T-helper 17 cell (primary cell): ENCODE results near the gene NUP58. TPM values are rescaled to one million over a fixed set of nuclear protein-coding genes. Genes with fewer than 3 reads are reported as not detected.
A peak's percentile ranks its signal among the peaks of the same experiment; 100 is the strongest.
"Not testable (repeated sequence)": the region's sequence is repeated elsewhere in the genome, so short reads cannot be mapped to it uniquely, and the experiment has no call there.

Experiments
- ATAC-seq: fragments of 150-1000 bp; cut with Tn5 transposase; 2 replicates; pipeline ENCODE4 v1.10.0; 2021; ENCODE audit warnings: mild to moderate bottlenecking, moderate library complexity
- DNase-seq, 3 donors: peaks; one replicate each; pipeline versions ENCODE4 v3.0.0 to v3.0.0-alpha.2; 2020 to 2021
- H3K9me3 ChIP-seq: one replicate; pipeline ENCODE4 v1.7.0; 2013; ENCODE audit warnings: low read length, mild to moderate bottlenecking; ENCODE audit not compliant: control insufficient read depth, poor library complexity, severe bottlenecking
- H3K27ac Mint-ChIP-seq: one replicate; pipeline ENCODE4 v1.8.0; 2022; ENCODE audit warnings: mild to moderate bottlenecking, moderate library complexity, mixed read lengths
- H3K27me3 Mint-ChIP-seq: one replicate; pipeline ENCODE4 v1.8.0; 2022; ENCODE audit warnings: mixed read lengths
- H3K36me3 Mint-ChIP-seq: one replicate; pipeline ENCODE4 v1.8.0; 2022; ENCODE audit warnings: low read depth, mixed read lengths
- H3K4me1 Mint-ChIP-seq: one replicate; pipeline ENCODE4 v1.8.0; 2022; ENCODE audit warnings: mild to moderate bottlenecking, mixed read lengths
- H3K4me3 Mint-ChIP-seq: one replicate; pipeline ENCODE4 v1.8.0; 2022; ENCODE audit warnings: mild to moderate bottlenecking, moderate library complexity, mixed read lengths
- total RNA-seq, 4 donors: library from RNA in 2 of 4; stranded (reverse) in 2 of 4; gene quantifications; one replicate each; pipeline ENCODE4 v1.2.3 and lab custom pipeline; 2022 to 2026

NUP58 gene
- total RNA-seq, 2 donors from 2014 or later, result 68.6 to 69.6 TPM

DNA sequence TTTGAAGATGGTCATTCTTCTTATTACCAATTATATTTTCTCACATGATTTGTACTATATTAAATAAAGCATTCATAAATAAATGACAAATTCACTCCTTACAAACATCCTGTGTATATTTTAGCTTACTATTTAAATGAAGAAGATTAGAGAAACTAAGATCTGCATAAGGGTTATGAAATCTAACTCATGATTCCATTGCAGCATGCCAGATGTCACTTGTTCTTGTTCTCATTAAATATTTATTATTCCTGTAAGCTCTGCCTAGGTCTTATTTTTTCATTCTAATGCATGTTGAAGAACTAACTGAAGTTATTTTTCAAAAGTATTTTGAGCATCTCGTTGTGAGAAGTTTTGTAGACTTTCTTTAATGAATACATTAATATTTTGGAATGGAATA lies 18.3 kb downstream of the NUP58 start:
- H3K9me3 ChIP-seq, result no peaks in the 10 kb centered on the region
- Mint-ChIP-seq H3K4me1 (peaks cover 14% of the 10 kb centered on the region), H3K36me3 (peaks cover 13% of the 10 kb centered on the region), H3K4me3 (no peak overlapping the region), H3K27ac (no peak overlapping the region), H3K27me3 (no peaks in the 10 kb centered on the region)
- DNase-seq (no peak), ATAC-seq (no peak)

DNA sequence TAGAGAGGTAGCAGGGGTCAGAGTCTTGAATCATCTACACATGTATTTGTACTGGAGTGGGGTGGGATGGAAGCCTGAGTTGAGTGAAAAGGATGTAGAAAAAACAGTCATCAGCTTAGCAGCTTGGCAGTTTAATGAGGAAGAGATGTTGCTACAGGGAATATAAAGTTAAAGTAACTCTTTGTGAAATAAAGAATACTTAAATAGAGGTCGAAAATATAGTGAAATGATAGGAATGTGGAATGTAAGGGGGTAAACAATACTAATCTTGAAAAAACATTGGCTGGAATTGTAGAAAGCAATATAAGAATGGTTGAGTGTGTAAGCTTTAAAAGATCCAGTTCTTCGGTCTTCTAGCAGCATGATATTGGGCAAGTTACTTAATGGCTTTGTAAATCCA lies 22.7 kb downstream of the NUP58 start:
- Mint-ChIP-seq H3K36me3 (peaks cover 6% of the 10 kb centered on the region), H3K27me3 (no peaks in the 10 kb centered on the region), H3K27ac (peak overlapping the region; percentile 82), H3K4me1 (peaks cover 6% of the 10 kb centered on the region), H3K4me3 (no peak overlapping the region)
- H3K9me3 ChIP-seq, result no peaks in the 10 kb centered on the region
- DNase-seq (no peak), ATAC-seq (no peak)

DNA sequence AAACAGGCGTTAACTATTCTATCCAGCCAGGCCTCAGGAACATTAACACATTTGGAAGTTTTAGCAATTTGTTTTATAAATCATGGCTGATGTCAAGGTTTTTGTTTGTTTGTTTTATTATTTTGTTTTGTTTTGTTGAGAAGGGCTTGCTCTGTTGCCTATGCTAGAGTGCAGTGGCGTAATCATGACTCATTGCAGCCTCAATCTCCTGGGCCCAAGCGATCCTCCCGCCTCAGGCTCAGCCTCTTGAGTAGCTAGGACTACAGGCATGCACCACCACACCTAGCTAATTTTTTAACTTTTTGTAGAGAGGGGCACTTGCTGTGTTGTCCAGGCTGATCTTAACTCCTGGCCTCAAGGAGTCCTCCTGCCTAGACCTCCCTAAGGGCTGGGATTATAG lies 28.3 kb downstream of the NUP58 start:
- no peak for DNase-seq
- peaks cover 2% of the 10 kb centered on the region for H3K36me3 Mint-ChIP-seq
- H3K4me1 Mint-ChIP-seq, result peaks cover 8% of the 10 kb centered on the region
- no peak for ATAC-seq
- H3K4me3 Mint-ChIP-seq, result no peak overlapping the region
- H3K9me3 ChIP-seq, result no peaks in the 10 kb centered on the region
- H3K27me3 Mint-ChIP-seq, result no peaks in the 10 kb centered on the region
- peak overlapping the region; percentile 60 for H3K27ac Mint-ChIP-seq

DNA sequence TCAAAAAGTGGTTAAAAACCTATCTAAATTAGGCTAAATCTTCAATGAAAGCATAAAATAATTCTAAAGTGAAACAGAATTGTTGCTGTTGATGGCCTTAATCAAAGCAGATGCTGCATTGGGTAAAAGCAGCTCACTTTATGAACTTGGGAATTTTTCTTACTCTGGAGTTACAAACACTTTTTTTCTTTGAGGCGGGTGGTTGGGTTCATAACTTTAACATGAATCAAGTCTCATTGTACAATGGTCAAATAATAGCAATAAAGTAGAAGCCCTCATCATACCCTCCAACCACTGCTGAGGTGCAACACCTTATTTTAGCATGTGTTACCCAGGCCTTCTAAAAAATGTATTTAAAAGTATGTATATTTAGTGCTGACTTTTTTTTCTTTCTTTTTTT lies 29.1 kb downstream of the NUP58 start:
- ATAC-seq (no peak), DNase-seq (no peak)
- peaks cover 2% of the 10 kb centered on the region for H3K36me3 Mint-ChIP-seq
- H3K4me1 Mint-ChIP-seq, result peaks cover 8% of the 10 kb centered on the region
- H3K4me3 Mint-ChIP-seq, result no peak overlapping the region
- peak overlapping the region; percentile 60 for H3K27ac Mint-ChIP-seq
- no peaks in the 10 kb centered on the region for H3K27me3 Mint-ChIP-seq
- no peaks in the 10 kb centered on the region for H3K9me3 ChIP-seq

DNA sequence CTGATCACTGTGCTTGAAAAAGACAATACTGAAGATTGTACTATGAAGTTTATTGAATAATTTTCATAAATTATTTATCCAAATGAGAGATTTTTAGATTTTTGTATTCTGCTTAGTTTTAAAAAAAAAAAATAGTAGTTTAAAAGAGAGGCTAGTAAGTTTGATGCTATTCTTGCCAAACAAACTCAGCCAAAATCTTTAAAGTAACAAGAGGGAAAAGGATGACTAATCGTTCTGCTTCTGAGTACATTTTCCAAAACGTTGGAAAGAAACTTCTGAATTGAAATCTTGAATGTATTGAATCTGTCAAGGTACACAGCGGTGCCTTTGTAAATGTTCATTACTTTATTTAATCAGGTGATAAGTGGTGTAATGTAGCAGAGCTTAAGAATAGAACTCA lies 34.4 kb downstream of the NUP58 start:
- Mint-ChIP-seq H3K36me3 (peaks cover 2% of the 10 kb centered on the region), H3K27me3 (no peaks in the 10 kb centered on the region), H3K4me3 (no peak overlapping the region), H3K4me1 (peaks cover 8% of the 10 kb centered on the region), H3K27ac (no peak overlapping the region)
- no peak for DNase-seq
- ATAC-seq, result no peak
- no peaks in the 10 kb centered on the region for H3K9me3 ChIP-seq

DNA sequence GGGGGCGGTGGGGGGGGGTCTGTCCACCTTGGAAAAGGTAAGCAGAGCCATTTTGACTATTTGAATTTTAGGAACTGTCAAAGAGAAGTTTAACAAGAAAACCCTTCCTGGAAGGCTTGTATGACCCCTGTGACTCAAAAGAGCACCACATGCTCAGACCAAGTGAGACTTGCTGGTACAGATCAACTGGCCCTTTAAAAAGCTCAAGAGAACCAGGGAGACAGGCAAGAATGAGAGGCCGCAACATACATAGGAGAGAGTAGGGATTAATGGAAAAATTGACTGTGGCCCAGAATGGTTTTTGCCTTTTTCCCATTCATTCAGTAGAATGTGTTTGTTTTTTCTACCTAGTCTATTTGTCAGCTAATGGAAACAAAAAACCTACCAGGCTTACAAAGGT lies 44.2 kb downstream of the NUP58 start:
- Mint-ChIP-seq H3K27me3 (no peaks in the 10 kb centered on the region), H3K36me3 (peaks cover 3% of the 10 kb centered on the region), H3K4me3 (no peak overlapping the region), H3K4me1 (peaks cover 2% of the 10 kb centered on the region), H3K27ac (no peak overlapping the region)
- no peak for DNase-seq
- ATAC-seq, result no peak
- H3K9me3 ChIP-seq, result no peaks in the 10 kb centered on the region

DNA sequence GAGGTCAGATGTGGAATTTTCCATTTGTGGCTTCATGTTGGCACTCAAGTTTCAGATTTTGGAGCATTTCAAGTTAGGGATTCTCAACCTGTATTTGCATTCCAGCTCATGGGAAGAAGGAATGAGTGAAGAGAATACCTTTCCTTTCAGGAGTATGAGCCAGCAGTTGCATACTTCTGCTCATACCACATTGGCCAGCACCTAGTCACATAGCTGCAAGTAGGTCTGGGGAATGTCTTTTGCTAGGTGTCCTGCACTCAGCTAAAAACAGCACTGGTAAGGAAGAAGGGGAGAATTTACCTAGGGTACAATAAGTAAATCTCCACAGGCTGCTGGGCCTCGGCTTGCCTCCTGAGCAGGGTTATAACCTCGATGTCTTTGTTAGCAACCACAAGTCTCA lies 45.7 kb downstream of the NUP58 start:
- H3K4me1 Mint-ChIP-seq, result peaks cover 2% of the 10 kb centered on the region
- H3K27me3 Mint-ChIP-seq, result peaks cover 8% of the 10 kb centered on the region
- DNase-seq, result no peak
- no peak overlapping the region for H3K4me3 Mint-ChIP-seq
- no peaks in the 10 kb centered on the region for H3K9me3 ChIP-seq
- no peak for ATAC-seq
- peaks cover 7% of the 10 kb centered on the region for H3K36me3 Mint-ChIP-seq
- H3K27ac Mint-ChIP-seq, result no peak overlapping the region

DNA sequence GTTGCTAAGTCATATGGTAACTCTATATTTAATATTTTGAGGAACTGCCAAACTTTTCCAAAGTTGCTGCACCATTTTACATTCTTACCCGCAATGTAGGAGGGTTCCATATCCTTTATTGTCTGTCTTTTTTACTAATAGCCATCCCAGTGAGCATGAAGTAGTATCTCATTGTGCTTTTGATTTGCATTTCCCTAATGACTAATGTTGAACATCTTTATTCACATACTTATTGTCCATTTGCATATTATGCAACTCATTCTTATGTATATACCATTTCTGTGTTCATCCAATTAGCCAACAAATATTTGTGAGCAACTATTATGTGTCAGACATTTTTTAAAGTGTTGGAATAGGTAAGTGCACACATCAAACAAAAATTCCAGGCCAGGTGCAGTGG lies 50.0 kb downstream of the NUP58 start:
- Mint-ChIP-seq H3K27me3 (peaks cover 38% of the 10 kb centered on the region), H3K27ac (no peak overlapping the region), H3K4me1 (no peaks in the 10 kb centered on the region), H3K4me3 (no peak overlapping the region), H3K36me3 (peaks cover 15% of the 10 kb centered on the region)
- DNase-seq (no peak), ATAC-seq (no peak)
- H3K9me3 ChIP-seq, result no peaks in the 10 kb centered on the region

DNA sequence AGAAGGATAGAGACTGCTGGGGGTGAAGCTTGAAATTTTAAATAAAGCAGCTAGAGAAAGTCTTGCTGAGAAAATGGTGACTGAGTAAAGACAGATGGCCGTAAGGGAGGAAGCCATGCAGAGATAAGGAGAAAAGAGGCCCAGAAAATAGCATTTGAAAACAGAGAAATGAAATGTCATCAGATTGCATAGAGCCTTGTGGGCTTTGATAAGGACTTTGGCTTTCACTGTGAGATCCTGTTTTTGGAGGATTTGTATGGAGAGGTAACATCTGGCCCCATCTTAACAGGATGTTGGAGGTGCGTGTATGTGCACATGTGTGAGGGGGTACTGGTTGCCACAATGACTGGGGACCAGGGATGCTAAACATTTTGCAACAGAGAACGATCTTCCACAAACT lies 50.8 kb downstream of the NUP58 start:
- H3K4me1 Mint-ChIP-seq, result no peaks in the 10 kb centered on the region
- ATAC-seq, result no peak
- peaks cover 47% of the 10 kb centered on the region for H3K27me3 Mint-ChIP-seq

DNA sequence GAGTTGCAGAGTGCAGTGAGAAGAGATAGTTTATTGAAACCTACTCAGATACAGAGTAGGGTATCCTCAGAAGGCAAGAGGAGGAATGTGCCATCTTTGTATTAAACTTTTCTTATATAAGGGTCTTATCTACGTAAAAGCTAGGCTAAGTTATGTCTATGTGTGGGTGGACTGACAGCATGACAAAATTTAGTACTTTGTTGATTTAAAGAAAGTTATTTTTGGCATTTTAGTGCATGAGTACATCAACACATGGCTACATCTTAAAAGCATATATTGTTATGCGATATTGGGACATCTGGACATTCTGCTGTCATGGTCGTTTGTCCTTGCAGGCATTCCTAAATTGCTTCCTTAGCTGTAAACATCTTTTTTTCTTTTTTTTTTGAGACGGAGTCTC lies 51.4 kb downstream of the NUP58 start:
- no peaks in the 10 kb centered on the region for H3K9me3 ChIP-seq
- ATAC-seq, result no peak
- H3K36me3 Mint-ChIP-seq, result peaks cover 15% of the 10 kb centered on the region
- H3K4me1 Mint-ChIP-seq, result no peaks in the 10 kb centered on the region
- H3K27ac Mint-ChIP-seq, result no peak overlapping the region
- DNase-seq, result no peak
- H3K27me3 Mint-ChIP-seq, result peaks cover 49% of the 10 kb centered on the region
- no peak overlapping the region for H3K4me3 Mint-ChIP-seq

More for the DNA sequence above, 50.8 kb downstream of the NUP58 start:
- DNase-seq, result no peak
- H3K36me3 Mint-ChIP-seq, result peaks cover 15% of the 10 kb centered on the region
- no peak overlapping the region for H3K4me3 Mint-ChIP-seq
- no peak overlapping the region for H3K27ac Mint-ChIP-seq
- no peaks in the 10 kb centered on the region for H3K9me3 ChIP-seq

DNA sequence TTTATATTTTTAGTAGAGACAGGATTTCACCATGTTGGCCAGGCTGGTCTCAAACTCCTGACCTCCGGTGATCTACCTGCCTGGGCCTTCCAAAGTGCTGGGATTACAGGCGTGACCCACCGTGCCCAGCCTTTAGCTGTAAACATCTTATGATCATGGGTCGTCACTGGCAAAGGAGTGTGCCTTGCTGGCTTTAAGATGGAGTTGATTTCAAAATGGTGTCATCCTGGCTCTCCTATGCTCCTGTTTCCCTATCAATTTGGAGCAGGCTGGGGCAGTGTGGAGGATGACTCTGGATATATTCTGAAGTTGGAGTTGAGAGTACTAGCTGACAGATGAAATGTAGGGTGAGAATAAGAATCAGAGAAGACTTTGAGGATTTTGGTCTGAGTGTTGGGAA lies 51.9 kb downstream of the NUP58 start:
- Mint-ChIP-seq H3K27ac (no peak overlapping the region), H3K4me3 (no peak overlapping the region), H3K27me3 (peaks cover 50% of the 10 kb centered on the region), H3K4me1 (no peaks in the 10 kb centered on the region), H3K36me3 (peaks cover 15% of the 10 kb centered on the region)
- no peaks in the 10 kb centered on the region for H3K9me3 ChIP-seq
- no peak for DNase-seq
- no peak for ATAC-seq

DNA sequence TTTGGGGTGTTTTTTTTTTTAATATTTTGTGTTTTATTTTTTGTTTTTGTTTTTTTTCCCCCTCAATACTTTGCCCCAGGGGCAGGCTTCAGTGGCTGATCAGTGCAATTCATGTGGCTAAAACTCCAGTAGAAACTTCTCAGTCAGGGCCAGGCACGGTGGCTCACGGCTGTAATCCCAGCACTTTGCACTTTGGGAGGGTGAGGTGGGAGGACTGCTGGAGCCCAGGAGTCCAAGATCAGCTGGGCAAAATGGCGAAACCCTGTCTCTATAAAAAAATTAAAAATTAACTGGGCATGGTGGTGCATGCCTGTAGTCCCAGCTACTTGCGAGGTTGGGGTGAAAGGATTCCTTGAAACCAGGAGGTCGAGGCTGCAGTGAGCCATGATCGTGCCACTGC lies 53.0 kb downstream of the NUP58 start:
- Mint-ChIP-seq H3K4me3 (no peak overlapping the region), H3K36me3 (peaks cover 15% of the 10 kb centered on the region), H3K4me1 (no peaks in the 10 kb centered on the region), H3K27me3 (peaks cover 55% of the 10 kb centered on the region), H3K27ac (no peak overlapping the region)
- no peaks in the 10 kb centered on the region for H3K9me3 ChIP-seq
- ATAC-seq, result no peak
- no peak for DNase-seq

DNA sequence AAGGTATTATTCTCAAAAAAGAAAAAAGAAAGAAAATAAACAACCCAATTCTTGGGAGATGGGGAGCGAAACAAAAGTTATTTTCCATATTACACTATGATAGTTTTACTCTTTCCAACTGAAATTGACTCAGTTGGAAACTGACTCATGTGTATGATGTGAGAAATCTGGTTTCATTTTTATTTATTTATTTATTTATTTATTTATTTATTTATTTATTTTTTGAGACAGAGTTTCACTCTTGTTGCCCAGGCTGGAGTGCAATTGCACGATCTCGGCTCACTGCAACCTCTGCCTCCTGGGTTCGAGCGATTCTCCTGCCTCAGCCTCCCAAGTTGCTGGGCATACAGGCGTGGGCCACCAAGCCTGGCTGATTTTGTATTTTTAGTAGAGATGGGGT lies 59.0 kb downstream of the NUP58 start:
- DNase-seq, H3K9me3 ChIP-seq, ATAC-seq, H3K4me3 Mint-ChIP-seq, H3K27ac Mint-ChIP-seq, H3K36me3 Mint-ChIP-seq, H3K4me1 Mint-ChIP-seq: not testable (repeated sequence)
- peaks cover 34% of the 10 kb centered on the region for H3K27me3 Mint-ChIP-seq

DNA sequence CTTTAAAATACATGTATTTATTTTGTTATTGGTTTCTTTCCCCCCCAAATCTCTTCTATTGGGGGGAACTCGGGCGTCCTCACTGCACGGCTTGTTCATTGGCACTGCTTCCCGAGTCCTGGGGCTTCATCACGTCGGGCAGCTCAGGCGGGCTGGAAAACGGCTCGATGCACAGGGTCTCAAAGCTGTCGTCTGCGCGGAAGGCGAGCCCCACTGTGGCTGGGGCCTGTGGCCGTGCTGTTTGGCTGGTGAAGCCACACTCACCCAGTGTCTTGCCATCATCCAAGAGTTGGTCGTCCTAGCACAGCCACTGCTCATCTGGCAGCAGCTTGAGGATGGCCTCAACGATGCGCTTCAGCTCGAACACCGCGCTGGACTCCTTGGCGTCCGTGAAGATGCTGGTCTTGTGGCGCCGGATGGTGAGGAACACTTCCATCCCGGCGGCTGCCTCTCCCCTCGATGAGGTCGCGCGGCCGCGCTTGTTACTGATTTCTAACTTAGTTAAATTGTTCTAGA lies 64.4 kb downstream of the NUP58 start:
- H3K9me3 ChIP-seq, result no peaks in the 10 kb centered on the region
- DNase-seq (no peak), ATAC-seq (no peak)
- H3K4me1 Mint-ChIP-seq, result no peaks in the 10 kb centered on the region
- no peak overlapping the region for H3K27ac Mint-ChIP-seq
- no peak overlapping the region for H3K4me3 Mint-ChIP-seq
- no peaks in the 10 kb centered on the region for H3K36me3 Mint-ChIP-seq
- peaks cover 45% of the 10 kb centered on the region for H3K27me3 Mint-ChIP-seq
